Spleen (tissue), 7 donors: ENCODE results near the gene GADD45GIP1.

Source experiments
- CTCF ChIP-seq, 11 experiments: fragments of 200-600 bp in 7 of 11; fragments of 450-650 bp in 4 of 11; sonication (generic) in 4 of 11; IDR thresholded peaks in 8 of 11; conservative IDR thresholded peaks in 3 of 11; 1 replicate in 7 of 11; 2 replicates in 4 of 11; pipeline versions ENCODE4 v1.4.0 to v1.8.0; 2016 to 2021; ENCODE audit warnings: antibody characterized with exemption in 11 of 11, inconsistent platforms in 4 of 11, mild to moderate bottlenecking in 1 of 11
- POLR2A ChIP-seq, 3 donors: fragments of 450-650 bp; IDR thresholded peaks; one replicate each; pipeline ENCODE4 v1.5.1; 2017; ENCODE audit warnings: antibody characterized with exemption in 3 of 3, mild to moderate bottlenecking in 1 of 3
- POLR2AphosphoS5 ChIP-seq, 3 donors: sonication (generic); formaldehyde crosslinking; IDR thresholded peaks; one replicate each; pipeline ENCODE4 v1.5.1; 2017; ENCODE audit warnings: antibody characterized with exemption in 3 of 3
- donor health status: DM: no; HTN: no; CAD: no; lungs with moderate emphysema.
- donor health status: DM: no; HTN: no; CAD: no.
- donor health status: DM: no; HTN: no; CAD: no.

- TF ChIP-seq CTCF (IDR thresholded peaks at IDR 0.05 in 8 of 11, conservative IDR thresholded peaks at IDR 0.05 in 3 of 11), result no peak
- TF ChIP-seq POLR2A (IDR thresholded peaks at IDR 0.05), result no peak
- TF ChIP-seq POLR2AphosphoS5 (IDR thresholded peaks at IDR 0.05), result no peak
Measured at GRCh38 chr19:12932392-12933286, 24.4 kb downstream of the GADD45GIP1 start.
